Middle frontal gyrus (tissue), 1 donor: ENCODE data around the gene ESR2.
A peak's percentile ranks its signal among the peaks of the same experiment; 100 is the strongest.
"Not testable (repeated sequence)": the region's sequence is repeated elsewhere in the genome, so short reads cannot be mapped to it uniquely, and the experiment has no call there.

Source experiments
- DNase-seq: peaks from one replicate; pipeline ENCODE4 v3.0.0-alpha.2; 2015; ENCODE audit warnings: low spot score; ENCODE audit errors: extremely low spot score

Gene ESR2

GRCh38 chr14:64293976-64294671 is at the start of gene ESR2:
Gene ESR2, minus strand, starts transcription at chr14:64294371. Its CDS starts 11,386 bp downstream, at chr14:64282985.
- DNase-seq, result no peak

GRCh38 chr14:64340560-64341196 is 46.5 kb upstream of the ESR2 start:
- no peak for DNase-seq

DNA sequence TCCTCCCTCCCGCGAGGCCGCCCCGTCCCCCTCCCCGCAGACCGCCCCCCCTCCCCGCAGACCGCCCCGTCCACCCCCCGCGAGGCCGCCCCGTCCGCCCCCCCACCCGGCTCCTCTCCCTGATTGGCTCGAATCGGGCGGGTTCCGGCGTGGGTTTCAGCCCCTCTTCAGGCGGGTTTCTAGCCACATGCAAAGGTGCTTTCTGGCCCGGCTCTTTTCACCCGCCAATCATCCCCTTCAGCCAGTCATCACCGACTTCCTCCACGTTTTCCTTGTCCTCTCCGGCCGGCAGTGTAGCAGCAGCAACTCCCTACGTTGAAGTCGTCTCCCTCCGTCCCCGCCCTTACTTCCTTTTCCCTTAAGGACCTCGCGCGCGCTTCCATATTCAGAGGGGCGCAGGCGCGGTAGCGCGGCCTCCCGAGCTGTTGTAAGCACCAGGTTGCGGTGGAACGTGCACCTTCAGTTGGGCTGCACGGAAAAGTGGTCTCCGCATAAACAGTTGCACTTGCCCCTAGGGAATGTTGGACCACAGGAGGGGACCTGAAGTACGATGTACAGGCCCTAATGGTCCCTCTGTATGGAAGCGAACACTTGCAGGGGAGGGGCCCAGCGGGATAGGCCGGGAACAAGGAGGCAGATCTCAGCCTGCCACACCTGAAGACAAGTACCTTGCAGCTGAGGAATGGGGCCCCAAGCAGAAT is 44.6 kb upstream of the ESR2 start:
- DNase-seq, result peak; percentile 89

DNA sequence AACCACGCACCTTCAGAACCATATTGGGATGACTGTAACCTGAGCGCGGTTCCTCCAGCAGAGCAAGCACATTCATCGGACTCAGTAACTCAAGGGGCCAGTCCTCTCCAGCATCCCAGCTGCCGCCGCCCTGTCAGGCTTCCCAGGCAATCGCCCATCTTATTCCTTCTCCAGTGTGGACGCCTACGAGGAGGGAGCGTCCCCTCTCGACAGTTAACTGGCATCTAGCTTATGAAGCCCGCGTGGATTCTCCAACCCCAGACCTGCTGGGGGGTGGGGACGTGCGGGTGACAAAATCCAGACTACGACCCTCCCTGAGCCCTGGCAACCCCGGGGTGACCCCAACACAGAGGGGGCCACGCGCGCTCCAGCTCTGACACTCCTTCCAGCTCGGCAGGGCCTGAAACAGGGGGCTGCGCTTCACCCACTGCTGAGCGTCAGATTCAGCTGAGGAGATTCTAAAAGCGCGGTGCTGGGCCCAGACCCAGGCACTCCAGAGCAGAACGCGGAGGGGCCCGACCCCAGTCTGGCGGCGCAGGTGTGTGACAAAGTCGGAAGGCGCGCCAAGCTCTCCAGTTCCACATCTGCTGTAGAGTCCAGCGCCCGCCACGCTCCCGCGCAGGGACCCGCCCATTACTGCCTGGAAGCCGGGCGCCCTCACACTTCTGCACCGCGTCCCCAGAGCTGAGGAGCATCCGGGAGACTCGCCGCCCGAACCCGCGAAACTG is 43.9 kb upstream of the ESR2 start:
- DNase-seq, result peak; percentile 12

- no peak for DNase-seq
Observed at GRCh38 chr14:64329149-64329548, 35.0 kb upstream of the ESR2 start.

GRCh38 chr14:64326502-64326901 is 32.3 kb upstream of the ESR2 start:
- no peak for DNase-seq

DNA sequence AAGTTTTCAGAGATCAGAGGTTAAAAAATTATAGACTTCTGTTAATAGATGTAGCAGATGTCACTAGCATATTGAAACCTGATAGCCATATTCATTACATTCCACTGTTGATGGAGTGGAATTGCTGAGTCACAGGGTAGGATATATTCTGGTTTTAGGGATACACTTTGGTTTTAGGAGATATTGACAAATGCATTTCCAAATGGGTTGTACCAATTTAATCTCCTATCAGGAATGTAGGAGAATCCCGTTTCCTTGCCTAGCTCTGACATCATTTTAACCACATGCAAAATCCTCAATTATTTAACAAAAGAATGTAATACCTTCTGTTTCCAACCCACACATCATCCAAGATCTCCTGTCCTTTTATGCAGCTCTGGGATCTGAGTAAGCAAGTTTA is 30.7 kb upstream of the ESR2 start:
- DNase-seq, result no peak

- DNase-seq, result no peak
Observed at GRCh38 chr14:64324461-64324860, 30.3 kb upstream of the ESR2 start.

GRCh38 chr14:64320362-64320761 is 26.2 kb upstream of the ESR2 start:
- DNase-seq, result not testable (repeated sequence)

DNA sequence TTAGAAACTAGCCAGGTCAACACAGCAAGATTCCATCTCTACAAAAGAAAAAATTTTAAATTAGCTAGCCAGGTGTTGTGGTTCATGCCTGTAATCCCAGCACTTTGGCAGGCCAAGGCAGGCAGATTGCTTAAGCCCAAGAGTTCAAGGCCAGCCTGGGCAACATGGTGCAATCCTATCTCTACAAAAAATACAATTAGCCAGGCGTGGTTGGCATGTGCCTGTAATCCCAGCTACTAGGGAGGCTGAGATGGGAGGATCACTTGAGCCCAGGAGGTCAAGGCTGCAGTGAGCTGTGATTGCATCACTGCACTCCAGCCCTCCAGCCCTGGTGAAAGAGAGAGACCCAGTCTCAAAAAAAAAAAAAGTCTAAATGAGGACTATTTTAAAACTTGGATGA is 24.5 kb upstream of the ESR2 start:
- DNase-seq, result not testable (repeated sequence)

GRCh38 chr14:64303471-64303917 is 9.3 kb upstream of the ESR2 start:
- DNase-seq, result peak; percentile 53

- DNase-seq, result no peak
Observed at GRCh38 chr14:64298773-64299172, 4.6 kb upstream of the ESR2 start.

- no peak for DNase-seq
Observed at GRCh38 chr14:64296561-64296960, 2.4 kb upstream of the ESR2 start.

DNA sequence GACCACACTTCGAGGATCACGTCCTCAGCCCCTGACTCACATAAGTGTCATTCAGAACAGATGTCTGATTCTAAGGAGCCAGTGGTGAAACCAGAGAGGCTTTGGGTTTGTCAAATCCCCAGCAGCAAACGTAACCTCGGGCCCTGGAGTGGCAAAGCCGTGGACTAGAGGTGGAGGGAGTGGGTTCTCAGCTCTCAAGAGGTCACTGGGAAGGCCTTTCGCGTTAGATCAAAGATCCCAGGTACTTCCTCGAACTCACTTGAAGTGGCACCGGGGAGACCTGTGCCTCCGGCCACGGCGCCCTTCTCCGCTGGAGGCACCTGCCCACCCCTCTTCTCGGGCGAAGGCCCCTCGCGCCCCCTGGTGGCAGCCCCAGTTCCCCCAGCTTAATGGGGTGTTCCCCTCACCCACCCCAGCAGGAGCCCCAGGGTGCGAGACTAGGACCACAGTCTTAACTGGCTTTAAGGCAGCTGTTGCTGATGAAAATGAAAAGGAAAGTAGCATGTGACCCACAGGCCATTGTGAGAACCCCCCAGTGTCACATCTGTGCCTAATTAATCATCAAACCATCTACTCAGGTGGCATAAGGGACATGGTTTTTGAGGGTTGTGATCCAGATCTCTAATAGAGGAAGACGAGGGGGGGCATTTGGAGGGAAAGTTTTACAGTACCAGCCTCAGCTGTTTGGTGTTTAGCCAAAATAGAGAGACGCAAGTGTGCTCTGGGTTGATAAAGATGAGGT is 672 bp upstream of the ESR2 start:
- DNase-seq, result no peak

GRCh38 chr14:64292197-64292596 is 2.0 kb downstream of the ESR2 start:
- DNase-seq, result no peak

DNA sequence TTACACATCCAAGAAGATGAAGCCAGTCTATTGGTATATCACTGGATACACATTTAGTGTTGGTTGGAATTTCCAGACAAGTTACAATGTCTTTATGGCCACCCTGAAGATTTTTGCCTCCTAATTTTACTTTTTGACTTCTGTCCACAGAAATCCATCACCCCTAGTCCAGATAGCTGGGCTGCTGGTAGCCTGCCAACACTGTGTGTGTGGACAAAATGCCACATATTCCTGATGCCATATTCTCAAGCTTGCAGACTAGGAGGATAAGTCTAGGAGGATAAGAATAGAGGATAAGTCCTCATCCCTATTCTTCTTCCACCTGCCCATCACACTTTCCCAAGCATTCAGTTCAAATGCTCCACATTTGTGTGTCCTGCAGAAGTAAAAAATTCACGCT is 4.6 kb downstream of the ESR2 start:
- no peak for DNase-seq

DNA sequence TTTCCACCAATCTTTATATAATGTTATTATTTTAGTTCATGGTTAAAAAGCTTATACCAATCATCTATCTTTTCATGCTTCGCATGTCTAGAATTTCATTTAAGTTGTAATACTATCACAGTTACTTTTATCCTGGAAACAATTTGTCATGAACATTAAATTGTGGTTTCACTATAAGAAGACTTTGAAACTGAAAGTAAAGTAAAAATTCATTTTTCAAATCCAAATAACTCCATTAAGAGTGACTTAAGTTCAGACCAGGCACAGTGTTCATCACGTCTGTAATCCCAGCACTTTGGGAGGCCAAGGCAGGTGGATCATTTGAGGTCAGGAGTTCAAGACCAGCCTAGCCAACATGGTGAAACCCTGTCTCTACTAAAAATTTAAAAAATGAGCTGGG is 12.4 kb downstream of the ESR2 start:
- no peak for DNase-seq

DNA sequence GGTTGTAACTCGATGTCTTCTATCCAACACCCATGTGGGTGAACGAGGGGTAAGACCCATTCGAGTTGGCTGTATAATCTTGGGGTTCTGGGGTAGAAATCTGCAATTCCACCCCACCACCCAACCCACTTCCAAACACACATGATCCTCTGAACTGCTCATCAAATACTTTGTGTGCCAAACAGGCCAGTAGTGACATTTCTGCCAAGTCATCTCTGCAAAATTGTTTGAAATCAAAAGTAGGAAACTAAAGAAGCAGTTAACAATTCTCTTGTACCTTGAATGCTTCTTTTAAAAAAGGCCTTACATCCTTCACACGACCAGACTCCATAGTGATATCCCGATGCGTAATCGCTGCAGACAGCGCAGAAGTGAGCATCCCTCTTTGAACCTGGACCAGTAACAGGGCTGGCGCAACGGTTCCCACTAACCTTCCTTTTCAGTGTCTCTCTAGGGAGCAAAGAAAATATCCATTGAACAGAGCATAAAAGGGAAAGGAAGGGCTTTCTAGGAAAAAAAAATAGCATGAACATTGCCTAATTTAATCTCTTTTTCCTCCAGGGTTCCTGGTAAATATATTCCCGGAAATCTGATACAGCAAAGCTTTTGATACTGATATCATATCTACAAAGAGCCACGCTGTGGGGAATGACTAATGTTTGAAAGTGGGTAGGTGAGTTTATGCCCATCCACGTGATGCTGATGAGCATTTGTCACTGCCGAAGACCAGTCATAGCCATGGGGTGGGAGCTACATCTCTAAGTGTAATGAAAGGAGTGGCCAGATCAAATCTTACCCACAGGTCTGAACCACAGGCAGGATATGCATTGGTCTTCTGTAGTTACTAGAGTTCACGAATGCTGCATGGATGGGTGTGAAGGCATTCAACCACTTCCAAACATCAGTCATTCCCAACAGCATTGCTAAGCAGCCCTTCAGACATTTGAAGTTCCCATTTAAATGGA is 14.2 kb downstream of the ESR2 start:
- no peak for DNase-seq

DNA sequence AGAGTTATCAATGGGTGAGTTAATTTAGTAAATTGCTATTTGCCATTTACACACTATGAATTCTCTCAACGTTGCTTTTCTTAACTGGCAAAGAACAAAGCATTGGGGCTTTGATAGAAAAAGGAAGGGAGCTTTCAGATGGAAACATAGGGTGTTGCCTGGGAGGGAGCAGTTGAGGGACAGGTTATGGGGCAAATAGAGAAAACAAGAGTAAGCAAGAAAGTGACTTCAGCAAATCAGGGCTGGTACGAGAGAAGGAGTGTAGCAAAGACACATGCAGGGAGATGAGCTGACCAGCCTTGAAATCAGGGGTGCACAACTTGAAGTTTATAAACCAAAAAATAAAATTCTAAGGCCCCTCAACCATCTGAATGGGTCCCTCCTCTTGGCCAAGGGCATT is 15.7 kb downstream of the ESR2 start:
- DNase-seq, result no peak

DNA sequence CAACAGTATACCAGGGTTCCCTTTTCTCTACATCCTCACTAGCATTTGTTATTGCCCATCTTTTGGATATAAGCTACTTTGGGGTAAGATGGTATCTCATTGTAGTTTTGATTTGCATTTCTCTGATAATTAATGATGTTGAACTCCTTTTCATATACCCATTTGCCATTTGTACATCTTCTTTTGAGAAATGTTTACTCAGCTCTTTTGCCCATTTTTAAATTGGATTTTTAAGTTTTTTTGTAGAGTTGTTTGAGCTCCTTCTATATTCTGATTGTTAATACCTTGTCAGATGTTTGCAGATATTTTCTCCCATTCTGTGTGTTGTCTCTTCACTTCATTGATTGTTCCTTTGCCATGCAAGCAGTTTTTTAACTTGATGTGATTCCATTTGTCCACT is 22.2 kb downstream of the ESR2 start:
- DNase-seq, result no peak
